PC-9 (cell line): ENCODE results near the gene ADAM19.

Experiments used
- CTCF ChIP-seq: fragments of 200-600 bp; sonication (generic); conservative IDR thresholded peaks from 2 replicates; pipeline ENCODE4 v1.6.1; 2017; ENCODE audit warnings: mixed run types, antibody characterized with exemption, mild to moderate bottlenecking, moderate library complexity
- EZH2 ChIP-seq: fragments of 200-600 bp; sonication (generic); IDR thresholded peaks from 2 replicates; pipeline ENCODE4 v1.8.0; 2017; ENCODE audit warnings: antibody characterized with exemption, low read depth

- no peak for TF ChIP-seq EZH2
- no peak for TF ChIP-seq CTCF
Observed at GRCh38 chr5:157469687-157470086, 105.9 kb downstream of the ADAM19 start.
